ENCODE measurements around the gene CSNK1G2. TPM values are rescaled to one million over a fixed set of nuclear protein-coding genes. Genes with fewer than 3 reads are reported as not detected.
"Not testable (repeated sequence)": the region's sequence is repeated elsewhere in the genome, so short reads cannot be mapped to it uniquely, and the experiment has no call there.

CSNK1G2 gene
- total RNA-seq, 2 donors from 2014 or later, result 29.0 to 35.8 TPM

DNA sequence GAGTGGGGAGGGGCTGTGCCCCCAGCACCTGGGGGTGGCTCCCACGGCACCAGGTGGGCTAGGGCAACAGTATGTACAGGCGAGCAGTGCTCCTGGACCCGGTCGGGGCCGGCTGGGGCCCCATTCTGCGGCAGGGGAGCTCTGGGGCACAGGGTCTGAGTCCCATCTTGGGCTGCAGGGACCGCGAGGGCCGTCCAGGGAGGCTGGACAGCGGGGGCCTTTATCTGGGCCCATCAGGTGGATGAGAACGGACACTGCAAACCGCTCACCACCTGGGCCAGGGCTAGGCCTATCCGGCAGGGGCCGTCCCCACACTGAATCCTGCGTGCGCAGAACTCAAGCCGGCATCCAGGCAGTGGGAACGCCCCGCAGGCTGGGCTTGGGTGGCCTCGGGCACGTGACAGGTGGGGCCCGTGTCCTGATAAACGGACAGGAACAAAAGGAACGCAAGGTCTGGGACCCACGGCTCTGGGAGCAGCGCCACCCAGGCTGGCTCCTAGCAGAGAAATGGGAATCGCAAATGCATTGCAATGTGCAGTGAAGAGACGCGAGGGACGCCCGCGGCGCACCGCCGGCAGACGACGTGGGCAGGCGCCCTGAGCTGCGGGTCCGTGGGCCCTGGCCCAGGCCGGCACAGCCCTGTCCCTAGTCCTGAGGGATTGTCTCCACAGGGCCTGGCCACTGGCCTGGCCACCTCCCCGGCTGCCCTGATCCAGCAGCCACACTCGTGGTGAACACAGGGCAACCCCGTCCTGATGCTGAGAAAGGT lies 44.8 kb downstream of the CSNK1G2 start:
- H3K27ac ChIP-seq, result no peak overlapping the region
- peaks cover 72% of the 10 kb centered on the region for H3K36me3 ChIP-seq

DNA sequence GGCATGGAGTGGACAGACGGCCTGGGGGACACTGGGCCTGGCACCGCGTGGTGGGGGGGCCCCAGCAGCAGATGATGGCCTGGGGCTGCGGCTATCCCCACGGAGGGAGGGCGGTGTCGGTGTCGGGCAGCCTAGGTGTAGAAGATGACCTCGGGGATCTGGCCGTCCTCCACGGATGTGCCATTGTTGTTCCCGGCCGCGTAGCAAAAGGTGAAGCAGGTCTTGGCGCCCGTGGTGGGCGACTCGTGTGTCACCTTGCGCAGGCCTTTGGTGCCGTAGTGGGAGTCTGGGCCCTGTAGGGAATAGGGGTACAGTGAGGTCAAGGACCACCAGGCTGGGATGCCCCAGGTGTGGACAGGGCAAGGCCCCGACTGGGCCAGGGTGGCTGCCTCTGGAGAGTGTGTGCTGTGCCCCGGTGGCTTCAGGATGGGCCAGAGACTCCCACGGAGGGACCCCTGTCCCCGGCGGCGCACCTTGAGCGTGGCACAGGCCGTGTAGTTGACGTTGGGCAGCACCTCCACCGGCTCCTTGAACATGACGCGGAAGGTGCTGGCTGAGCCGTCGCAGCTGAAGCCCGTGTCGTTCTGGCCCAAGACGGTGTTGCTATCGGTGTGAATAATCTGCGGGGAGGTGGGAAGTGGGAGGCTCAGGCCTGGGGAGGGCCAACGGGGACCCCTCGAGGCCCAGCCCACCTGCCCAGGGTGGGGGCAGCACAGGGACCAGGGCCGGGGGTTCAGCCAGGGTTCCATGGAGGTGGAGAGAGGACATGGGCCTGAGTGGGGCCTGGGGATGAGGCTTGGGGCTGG lies 45.6 kb downstream of the CSNK1G2 start:
- no peak for DNase-seq (ENCODE audit: low spot score)
- Histone ChIP-seq H3K27me3 (no peaks in the 10 kb centered on the region), H3K4me3 (no peak overlapping the region), H3K36me3 (peaks cover 72% of the 10 kb centered on the region), H3K4me1 (no peaks in the 10 kb centered on the region), H3K27ac (no peak overlapping the region), H3K9me3 (no peaks in the 10 kb centered on the region)
- no peak for TF ChIP-seq CTCF (IDR thresholded peaks at IDR 0.05)

More for the DNA sequence above, 44.8 kb downstream of the CSNK1G2 start:
- Histone ChIP-seq H3K27me3 (no peaks in the 10 kb centered on the region), H3K9me3 (no peaks in the 10 kb centered on the region), H3K4me1 (no peaks in the 10 kb centered on the region), H3K4me3 (no peak overlapping the region)
- DNase-seq (ENCODE audit: low spot score), result no peak
- TF ChIP-seq CTCF (IDR thresholded peaks at IDR 0.05), result no peak

GRCh38 chr19:1987197-1988187 lies 46.5 kb downstream of the CSNK1G2 start:
- H3K27ac ChIP-seq, result no peak overlapping the region
- no peaks in the 10 kb centered on the region for H3K9me3 ChIP-seq
- peaks cover 67% of the 10 kb centered on the region for H3K36me3 ChIP-seq
- DNase-seq (ENCODE audit: low spot score), result no peak
- H3K4me1 ChIP-seq, result no peaks in the 10 kb centered on the region
- no peak overlapping the region for H3K4me3 ChIP-seq
- no peak for TF ChIP-seq CTCF (IDR thresholded peaks at IDR 0.05)
- no peaks in the 10 kb centered on the region for H3K27me3 ChIP-seq

GRCh38 chr19:1988464-1988863 lies 47.5 kb downstream of the CSNK1G2 start:
- not testable (repeated sequence) for H3K4me3 ChIP-seq; H3K9me3 ChIP-seq; H3K27ac ChIP-seq; H3K4me1 ChIP-seq; H3K27me3 ChIP-seq; DNase-seq (ENCODE audit: low spot score)
- H3K36me3 ChIP-seq, result peaks cover 61% of the 10 kb centered on the region

DNA sequence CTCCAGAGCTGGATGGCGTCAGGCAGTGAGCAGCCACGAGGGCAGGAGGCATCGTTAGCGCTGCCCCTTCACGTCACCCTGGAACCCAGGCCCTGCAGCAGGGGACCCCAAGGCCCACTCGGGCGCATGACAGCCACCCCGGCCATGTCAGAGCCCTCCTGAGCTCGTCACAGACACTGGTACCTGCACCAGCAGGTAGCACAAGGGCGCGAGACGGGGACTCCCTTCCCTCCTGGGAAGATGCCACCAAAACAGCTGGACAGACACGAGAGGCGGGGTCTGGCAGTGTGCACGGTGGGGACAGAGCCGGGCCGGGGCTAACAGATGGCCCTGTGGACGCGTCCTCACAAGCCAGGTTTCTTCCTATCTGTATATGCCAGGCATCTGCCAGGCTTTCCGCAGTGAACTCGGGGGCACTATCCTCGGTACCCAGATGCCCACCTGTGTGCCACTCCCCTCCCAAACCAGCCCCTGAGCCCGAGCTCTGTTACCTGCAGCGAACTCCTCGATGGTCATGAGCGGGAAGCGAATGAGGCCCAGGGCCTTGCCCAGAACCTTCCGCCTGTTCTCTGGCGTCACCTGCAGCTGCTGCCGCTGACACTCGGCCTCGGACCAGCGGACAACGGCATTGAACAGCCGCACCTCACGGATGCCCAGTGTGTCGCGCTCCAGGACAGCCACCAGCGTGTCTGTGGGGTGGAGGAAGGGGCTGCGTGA lies 48.7 kb downstream of the CSNK1G2 start:
- no peak for DNase-seq (ENCODE audit: low spot score)
- TF ChIP-seq CTCF (IDR thresholded peaks at IDR 0.05), result no peak
- no peak overlapping the region for H3K27ac ChIP-seq
- no peaks in the 10 kb centered on the region for H3K9me3 ChIP-seq
- no peaks in the 10 kb centered on the region for H3K27me3 ChIP-seq
- no peak overlapping the region for H3K4me3 ChIP-seq
- no peaks in the 10 kb centered on the region for H3K4me1 ChIP-seq
- peaks cover 61% of the 10 kb centered on the region for H3K36me3 ChIP-seq

Data from right atrium auricular region (tissue), 2 donors.